Endothelial cell of umbilical vein (primary cell): Measurements from ENCODE around the gene EXOC6B. TPM values are rescaled to one million over a fixed set of nuclear protein-coding genes. Genes with fewer than 3 reads are reported as not detected.

ENCODE experiments used
- BruUV-seq: library from RNA; stranded (reverse); fragments of 400-500 nt; replicated peaks from 2 replicates; lab custom pipeline; 2021; lab: Mats Ljungman, UMichigan
- CTCF ChIA-PET: fragments of 300-600, 350-600 bp; sonication (Branson Sonifier 250); formaldehyde crosslinking; loops from one replicate; lab custom pipeline; 2021; ENCODE audit warnings: antibody characterized with exemption, inconsistent platforms; lab: Charles Lee
- POLR2A ChIA-PET: fragments of 300-600, 350-600 bp; sonication (Branson Sonifier 250); formaldehyde crosslinking; loops from one replicate; lab custom pipeline; 2021; ENCODE audit warnings: antibody characterized with exemption, inconsistent platforms; lab: Charles Lee
- DNase-seq: peaks from one replicate; pipeline ENCODE4 v3.0.0-alpha.2; 2011; ENCODE audit warnings: low read depth, low spot score
- FAIRE-seq: peaks from 2 replicates; lab custom pipeline; 2011; peaks lifted over from hg19 to GRCh38; lab: Jason Lieb, UNC
- H2AFZ ChIP-seq: 2 replicates; pipeline ENCODE4 v1.6.0; 2012; ENCODE audit warnings: low read depth, low read length, control low read depth, inconsistent platforms
- H3K27ac ChIP-seq: 2 replicates; pipeline ENCODE4 v1.5.1; 2011; ENCODE audit warnings: low read depth, mild to moderate bottlenecking, control low read depth, low read length, moderate library complexity; ENCODE audit not compliant: insufficient read depth
- H3K27me3 ChIP-seq, 2 experiments: 2 replicates each; pipeline versions ENCODE4 v1.6.0 to v1.6.1; 2011; ENCODE audit warnings: low read length in 2 of 2, mixed read lengths in 1 of 2; ENCODE audit not compliant: control insufficient read depth in 2 of 2, insufficient read depth in 2 of 2
- H3K36me3 ChIP-seq, 2 experiments: 2 replicates in 1 of 2; 3 replicates in 1 of 2; pipeline ENCODE4 v1.5.1; 2011; ENCODE audit warnings: low read length in 2 of 2, mild to moderate bottlenecking in 1 of 2, moderate library complexity in 1 of 2; ENCODE audit not compliant: control insufficient read depth in 2 of 2, insufficient read depth in 2 of 2; ENCODE audit errors: extremely low read depth in 1 of 2
- H3K4me1 ChIP-seq: 3 replicates; pipeline ENCODE4 v1.5.1; 2011; ENCODE audit warnings: mild to moderate bottlenecking, low read length; ENCODE audit not compliant: control insufficient read depth, insufficient read depth; ENCODE audit errors: extremely low read depth
- H3K4me2 ChIP-seq: 2 replicates; pipeline ENCODE4 v1.6.1; 2011; ENCODE audit warnings: low read length, control low read depth, mixed read lengths; ENCODE audit not compliant: insufficient read depth
- H3K4me3 ChIP-seq, 3 experiments: fragments of 200-600 bp in 1 of 3; sonication (generic), shearing (Covaris generic) in 1 of 3; replicated peaks in 1 of 3; 2 replicates each; pipeline ENCODE4 v1.5.1; 2011 to 2016; ENCODE audit warnings: control low read depth in 3 of 3, low read length in 3 of 3, mild to moderate bottlenecking in 2 of 3, inconsistent platforms in 1 of 3, low read depth in 1 of 3, moderate library complexity in 1 of 3; ENCODE audit not compliant: insufficient read depth in 1 of 3
- H3K79me2 ChIP-seq: 2 replicates; pipeline ENCODE4 v1.6.0; 2012; ENCODE audit warnings: low read length, inconsistent platforms; ENCODE audit not compliant: control insufficient read depth, insufficient read depth
- H3K9ac ChIP-seq: replicated peaks from 2 replicates; pipeline ENCODE3; 2011; ENCODE audit warnings: low read length, control low read depth; ENCODE audit not compliant: insufficient read depth; ENCODE audit errors: extremely low read depth
- H3K9me1 ChIP-seq: replicated peaks from 3 replicates; pipeline ENCODE4 v1.6.0; 2011; ENCODE audit warnings: mild to moderate bottlenecking, low read length; ENCODE audit not compliant: control insufficient read depth, insufficient read depth; ENCODE audit errors: extremely low read depth
- H3K9me3 ChIP-seq: replicated peaks from 2 replicates; pipeline ENCODE4 v1.5.1; 2012; ENCODE audit warnings: low read length, inconsistent platforms; ENCODE audit not compliant: control insufficient read depth, insufficient read depth
- H4K20me1 ChIP-seq: replicated peaks from 2 replicates; pipeline ENCODE3; 2011; ENCODE audit warnings: mild to moderate bottlenecking, low read length; ENCODE audit not compliant: control insufficient read depth, insufficient read depth; ENCODE audit errors: extremely low read depth
- EZH2 ChIP-seq: IDR thresholded peaks from 2 replicates; pipeline ENCODE4 v1.6.1; 2012; ENCODE audit warnings: borderline replicate concordance, low read depth, mild to moderate bottlenecking, moderate library complexity, low read length, inconsistent platforms; ENCODE audit not compliant: severe bottlenecking
- FOS ChIP-seq: IDR thresholded peaks from 2 replicates; pipeline ENCODE4 v1.6.1; 2011; ENCODE audit warnings: mild to moderate bottlenecking, low read length, moderate library complexity, borderline replicate concordance; ENCODE audit not compliant: insufficient read depth
- GATA2 ChIP-seq: IDR thresholded peaks from 2 replicates; pipeline ENCODE4 v1.7.0; 2011; ENCODE audit warnings: low read depth, mild to moderate bottlenecking, moderate library complexity, mixed read lengths, low read length; ENCODE audit not compliant: insufficient read length, insufficient read depth
- POLR2A ChIP-seq: IDR thresholded peaks from 2 replicates; pipeline ENCODE4 v1.6.1; 2012; ENCODE audit warnings: low read depth, mild to moderate bottlenecking, control low read depth, low read length
- dilution Hi-C: fragments of 300-500 bp; cut with MboI; formaldehyde crosslinking; loops from one replicate; pipeline ENCODE4 v1.15.0; 2019; ENCODE audit warnings: low sequenced_read_pairs; ENCODE audit not compliant: extremely low pct_ligation_motif_present
- intact Hi-C: fragments of 100-400 bp; cut with micrococcal nuclease; formaldehyde crosslinking; loops from one replicate; pipeline ENCODE4 v1.10.0; 2022
- polyA plus RNA-seq, 4 experiments: library from polyadenylated mRNA; depleted of rRNA in 3 of 4; stranded (reverse) in 3 of 4; unstranded in 1 of 4; fragments of >200 nt; gene quantifications; 2 replicates each; pipeline versions ENCODE4 v1.2.1 to v1.2.3, GENCODE V29; 2011 to 2012; ENCODE audit warnings: missing spikeins in 1 of 4
- total RNA-seq: library from RNA; stranded (reverse); gene quantifications from 2 replicates; pipeline ENCODE4 v1.2.3, GENCODE V29; 2021
- TF ChIP-seq, protein P1 (sequence below): IDR thresholded peaks from 2 replicates; pipeline ENCODE4 v1.6.1; 2011; ENCODE audit not compliant: insufficient read depth, insufficient read length
- TF ChIP-seq, protein P2 (sequence below), 2 donors: IDR thresholded peaks; 1 replicate in 1 of 2; 2 replicates in 1 of 2; pipeline ENCODE4 v1.5.1; 2011; ENCODE audit warnings: low read length in 2 of 2, mild to moderate bottlenecking in 2 of 2, moderate library complexity in 2 of 2, control low read depth in 1 of 2, inconsistent platforms in 1 of 2, low read depth in 1 of 2; ENCODE audit not compliant: insufficient read depth in 1 of 2; ENCODE audit errors: extremely low read depth in 1 of 2

EXOC6B gene
- total and polyA plus RNA-seq, 2 donors (not counting 3 experiments of a cell fraction or from before 2014, with no cell fraction given): 10.8 to 34.8 TPM

- POLR2A ChIA-PET: no interaction called here
- Histone ChIP-seq H3K36me3 (no peaks in the 10 kb centered on the region), H3K79me2 (no peaks in the 10 kb centered on the region), H3K4me1 (peaks cover 22% of the 10 kb centered on the region), H3K9me1 (no peaks in the 10 kb centered on the region), H3K4me3 (peak overlapping the region in 1 of 3 experiments; percentile 23), H4K20me1 (no peaks in the 10 kb centered on the region), H3K9me3 (no peaks in the 10 kb centered on the region), H3K4me2 (no peak overlapping the region), H3K27ac (no peak overlapping the region), H2AFZ (no peak overlapping the region), H3K27me3 (peaks cover 47 to 72% of the 10 kb centered on the region in 2 experiments), H3K9ac (no peak overlapping the region)
- FAIRE-seq (no peak), DNase-seq (peak; percentile 13)
- intact Hi-C loops: no loop called here
- CTCF ChIA-PET: interaction anchor here (0.9 kb wide), 1 partner anchor 9 kb away, joined by 3 read pairs; no protein-coding TSS in a partner anchor
- no TSS peak for BruUV-seq
- dilution Hi-C loops: no loop called here
- TF ChIP-seq EZH2: peak; percentile 100
- TF ChIP-seq, protein P1, sequence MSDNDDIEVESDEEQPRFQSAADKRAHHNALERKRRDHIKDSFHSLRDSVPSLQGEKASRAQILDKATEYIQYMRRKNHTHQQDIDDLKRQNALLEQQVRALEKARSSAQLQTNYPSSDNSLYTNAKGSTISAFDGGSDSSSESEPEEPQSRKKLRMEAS: no peak
Observed at GRCh38 chr2:72146347-72147302, 679.2 kb downstream of the EXOC6B start.

DNA sequence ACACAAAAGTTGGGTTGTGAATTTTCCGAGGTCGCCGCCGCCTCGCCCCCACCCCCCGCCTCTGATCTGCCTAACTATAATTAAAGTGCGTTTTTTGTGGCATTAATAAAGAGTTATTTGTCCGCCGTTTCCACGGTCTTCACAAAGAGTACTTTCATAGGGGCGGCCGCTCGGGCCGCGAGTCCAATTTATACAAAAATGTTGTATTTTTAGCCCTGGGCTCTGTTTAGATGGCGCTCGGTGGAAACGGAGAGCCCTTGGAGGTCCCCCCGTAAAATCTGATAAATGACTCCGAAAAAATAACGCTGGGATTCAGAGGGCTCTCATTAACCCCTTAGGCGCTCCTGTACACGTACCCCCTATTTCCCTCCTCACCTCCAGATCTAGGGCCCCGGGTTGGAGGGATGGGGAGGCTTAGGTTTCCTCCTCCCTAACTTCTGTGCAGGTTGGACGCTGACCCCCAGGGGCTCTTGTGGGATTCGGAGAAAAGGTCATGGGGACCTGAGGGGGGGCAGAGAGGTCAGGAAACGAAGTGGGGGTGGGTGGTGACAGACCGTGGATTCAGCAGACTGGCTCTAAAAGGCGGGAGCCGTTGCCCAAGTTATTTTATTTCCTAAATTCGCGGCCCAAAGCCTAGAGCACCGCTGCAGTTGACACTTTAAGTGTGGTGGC lies 680.0 kb downstream of the EXOC6B start:
- Histone ChIP-seq H3K9me3 (no peaks in the 10 kb centered on the region), H4K20me1 (no peaks in the 10 kb centered on the region), H3K4me1 (peaks cover 22% of the 10 kb centered on the region), H3K4me2 (peak overlapping the region; percentile 12), H3K36me3 (no peaks in the 10 kb centered on the region), H3K27ac (no peak overlapping the region), H3K9me1 (no peaks in the 10 kb centered on the region), H3K9ac (no peak overlapping the region), H3K27me3 (peaks cover 47 to 69% of the 10 kb centered on the region in 2 experiments), H3K4me3 (peak overlapping the region in 2 of 3 experiments; percentile 8 to 27), H3K79me2 (no peaks in the 10 kb centered on the region), H2AFZ (no peak overlapping the region)
- POLR2A ChIA-PET: no interaction called here
- intact Hi-C loops: no loop called here
- no TSS peak for BruUV-seq
- TF ChIP-seq, protein P2, sequence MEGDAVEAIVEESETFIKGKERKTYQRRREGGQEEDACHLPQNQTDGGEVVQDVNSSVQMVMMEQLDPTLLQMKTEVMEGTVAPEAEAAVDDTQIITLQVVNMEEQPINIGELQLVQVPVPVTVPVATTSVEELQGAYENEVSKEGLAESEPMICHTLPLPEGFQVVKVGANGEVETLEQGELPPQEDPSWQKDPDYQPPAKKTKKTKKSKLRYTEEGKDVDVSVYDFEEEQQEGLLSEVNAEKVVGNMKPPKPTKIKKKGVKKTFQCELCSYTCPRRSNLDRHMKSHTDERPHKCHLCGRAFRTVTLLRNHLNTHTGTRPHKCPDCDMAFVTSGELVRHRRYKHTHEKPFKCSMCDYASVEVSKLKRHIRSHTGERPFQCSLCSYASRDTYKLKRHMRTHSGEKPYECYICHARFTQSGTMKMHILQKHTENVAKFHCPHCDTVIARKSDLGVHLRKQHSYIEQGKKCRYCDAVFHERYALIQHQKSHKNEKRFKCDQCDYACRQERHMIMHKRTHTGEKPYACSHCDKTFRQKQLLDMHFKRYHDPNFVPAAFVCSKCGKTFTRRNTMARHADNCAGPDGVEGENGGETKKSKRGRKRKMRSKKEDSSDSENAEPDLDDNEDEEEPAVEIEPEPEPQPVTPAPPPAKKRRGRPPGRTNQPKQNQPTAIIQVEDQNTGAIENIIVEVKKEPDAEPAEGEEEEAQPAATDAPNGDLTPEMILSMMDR (IDR thresholded peaks at IDR 0.05; ENCODE audit: extremely low read depth in 1 of 2, insufficient read depth in 1 of 2, low read depth in 1 of 2, low read length in 2 of 2): no peak
- TF ChIP-seq POLR2A (no peak), FOS (no peak), GATA2 (no peak)
- CTCF ChIA-PET: interaction anchor here (1.1 kb wide), 1 partner anchor 222 kb away, joined by 5 read pairs; no protein-coding TSS in a partner anchor
- no peak for FAIRE-seq
- no peak for DNase-seq
- dilution Hi-C loops: no loop called here
